Calu3 (cell line): ENCODE results near the gene ZNF462. TPM values are rescaled to one million over a fixed set of nuclear protein-coding genes. Genes with fewer than 3 reads are reported as not detected.

Source experiments
- BruUV-seq: library from RNA; stranded (reverse); fragments of 400-500 nt; replicated peaks from 2 replicates; lab custom pipeline; 2021; lab: Mats Ljungman, UMichigan
- CTCF ChIA-PET: fragments of 300-600 bp; sonication (Branson Sonifier 250); formaldehyde crosslinking; loops from one replicate; lab custom pipeline; 2022; ENCODE audit warnings: antibody characterized with exemption; lab: Charles Lee
- DNase-seq: peaks from one replicate; pipeline ENCODE4 v3.0.0; 2022
- H3K27ac Mint-ChIP-seq: one replicate; pipeline ENCODE4 v1.8.0; 2022; ENCODE audit warnings: mixed read lengths; ENCODE audit not compliant: unreplicated experiment
- H3K27me3 Mint-ChIP-seq: one replicate; pipeline ENCODE4 v1.8.0; 2022; ENCODE audit warnings: mixed read lengths; ENCODE audit not compliant: unreplicated experiment
- H3K36me3 Mint-ChIP-seq: one replicate; pipeline ENCODE4 v1.8.0; 2022; ENCODE audit warnings: mild to moderate bottlenecking, moderate library complexity, mixed read lengths; ENCODE audit not compliant: insufficient read depth, unreplicated experiment
- H3K4me1 Mint-ChIP-seq: one replicate; pipeline ENCODE4 v1.8.0; 2022; ENCODE audit warnings: mild to moderate bottlenecking, low read depth, mixed read lengths; ENCODE audit not compliant: unreplicated experiment
- H3K4me3 Mint-ChIP-seq: one replicate; pipeline ENCODE4 v1.8.0; 2022; ENCODE audit warnings: mild to moderate bottlenecking, low read depth, moderate library complexity, mixed read lengths; ENCODE audit not compliant: unreplicated experiment
- H3K9me3 Mint-ChIP-seq: one replicate; pipeline ENCODE4 v1.8.0; 2022; ENCODE audit warnings: low read depth, mixed read lengths; ENCODE audit not compliant: unreplicated experiment
- CTCF ChIP-seq: fragments of 200-600 bp; IDR thresholded peaks from one replicate; pipeline ENCODE4 v1.8.0; 2022; ENCODE audit warnings: antibody characterized with exemption; ENCODE audit not compliant: unreplicated experiment
- intact Hi-C: fragments of 100-400 bp; cut with micrococcal nuclease; formaldehyde crosslinking; loops from one replicate; pipeline ENCODE4 v1.10.0; 2022; ENCODE audit not compliant: unreplicated experiment
- total RNA-seq: library from RNA; stranded (reverse); gene quantifications from 2 replicates; pipeline ENCODE4 v1.2.3, GENCODE V29; 2022

ZNF462 gene
- total RNA-seq, 1 experiment from 2014 or later: 48.0 TPM

GRCh38 chr9:106970219-106970975 is 107.4 kb downstream of the ZNF462 start:
- DNase-seq: no peak
- no peaks in the 10 kb centered on the region for H3K27me3 Mint-ChIP-seq
- H3K4me1 Mint-ChIP-seq: peaks cover 11% of the 10 kb centered on the region
- CTCF ChIA-PET: interaction anchor here (0.7 kb wide), 1 partner anchor 75 kb away, joined by 4 read pairs; no protein-coding TSS in a partner anchor
- TF ChIP-seq CTCF: no peak
- no peak overlapping the region for H3K27ac Mint-ChIP-seq
- BruUV-seq: no TSS peak
- no peak overlapping the region for H3K4me3 Mint-ChIP-seq
- intact Hi-C loops: no loop called here
- H3K36me3 Mint-ChIP-seq: peaks cover 5% of the 10 kb centered on the region
- no peaks in the 10 kb centered on the region for H3K9me3 Mint-ChIP-seq

- peaks cover 10% of the 10 kb centered on the region for H3K4me1 Mint-ChIP-seq
- H3K36me3 Mint-ChIP-seq: peaks cover 5% of the 10 kb centered on the region
- CTCF ChIA-PET: interaction anchor here (0.7 kb wide), 1 partner anchor 74 kb away, joined by 4 read pairs; no protein-coding TSS in a partner anchor
- no peak for DNase-seq
- no TSS peak for BruUV-seq
- no peaks in the 10 kb centered on the region for H3K9me3 Mint-ChIP-seq
- H3K27me3 Mint-ChIP-seq: no peaks in the 10 kb centered on the region
- H3K4me3 Mint-ChIP-seq: no peak overlapping the region
- H3K27ac Mint-ChIP-seq: no peak overlapping the region
- no peak for TF ChIP-seq CTCF
- intact Hi-C loops: no loop called here
These were observed 108.1 kb downstream of the ZNF462 start for GRCh38 chr9:106970976-106971457.

- Mint-ChIP-seq H3K27me3 (no peaks in the 10 kb centered on the region), H3K27ac (no peak overlapping the region), H3K4me3 (no peak overlapping the region), H3K9me3 (no peaks in the 10 kb centered on the region), H3K36me3 (peaks cover 5% of the 10 kb centered on the region), H3K4me1 (peaks cover 3% of the 10 kb centered on the region)
- DNase-seq: no peak
- no TSS peak for BruUV-seq
- intact Hi-C loops: no loop called here
- CTCF ChIA-PET: no interaction called here
- no peak for TF ChIP-seq CTCF
These were observed 109.1 kb downstream of the ZNF462 start for GRCh38 chr9:106972082-106972481.

- no peak for DNase-seq
- Mint-ChIP-seq H3K4me3 (no peak overlapping the region), H3K27ac (no peak overlapping the region), H3K4me1 (no peaks in the 10 kb centered on the region), H3K36me3 (peaks cover 5% of the 10 kb centered on the region), H3K9me3 (no peaks in the 10 kb centered on the region), H3K27me3 (no peaks in the 10 kb centered on the region)
- no peak for TF ChIP-seq CTCF
- intact Hi-C loops: no loop called here
- CTCF ChIA-PET: no interaction called here
- no TSS peak for BruUV-seq
These were observed 111.4 kb downstream of the ZNF462 start for GRCh38 chr9:106974341-106974740.
